Measurements from ENCODE around the gene TRIM17. TPM values are rescaled to one million over a fixed set of nuclear protein-coding genes. Genes with fewer than 3 reads are reported as not detected.

The TRIM17 gene
- total and polyA plus RNA-seq, 9 donors, result 0.72 to 10.0 (median 3.0) TPM

GRCh38 chr1:228410671-228411070 is 6.0 kb downstream of the TRIM17 start:
- WGBS, 3 donors, result 83 to 86% (median 84%) methylated on average over 11 of the region's 11 CpGs
- Histone ChIP-seq H3K4me3 (no peak overlapping the region), H3K27me3 (no peaks in the 10 kb centered on the region), H3K36me3 (no peaks in the 10 kb centered on the region), H3K27ac (no peak overlapping the region), H3K9me3 (no peaks in the 10 kb centered on the region), H3K4me1 (ENCODE audit: insufficient read depth) (peaks cover 10% of the 10 kb centered on the region)
- intact Hi-C loops (cut with DNase I), result no loop called here
- peak in 1 of 5 donors; percentile 14 for DNase-seq
- TF ChIP-seq CTCF (IDR thresholded peaks at IDR 0.05), result no peak
- no peak for TF ChIP-seq EP300 (IDR thresholded peaks at IDR 0.05)
- no peak for TF ChIP-seq POLR2A (IDR thresholded peaks at IDR 0.05)

- peak in 2 of 5 donors; percentile 54 to 70 for DNase-seq
- H3K27ac ChIP-seq, result no peak overlapping the region
Observed at GRCh38 chr1:228410015-228410414, 6.6 kb downstream of the TRIM17 start.

GRCh38 chr1:228408869-228409805 is 7.5 kb downstream of the TRIM17 start:
- H3K4me1 ChIP-seq (ENCODE audit: insufficient read depth), result peaks cover 10% of the 10 kb centered on the region
- TF ChIP-seq EP300 (IDR thresholded peaks at IDR 0.05) (no peak), CTCF (IDR thresholded peaks at IDR 0.05) (no peak), POLR2A (IDR thresholded peaks at IDR 0.05) (no peak)
- no peaks in the 10 kb centered on the region for H3K9me3 ChIP-seq
- H3K27ac ChIP-seq, result no peak overlapping the region
- H3K36me3 ChIP-seq, result no peaks in the 10 kb centered on the region
- whole genome bisulfite sequencing, 3 donors, result 88 to 90% (median 89%) methylated on average over 19 of the region's 19 CpGs
- no peak overlapping the region for H3K4me3 ChIP-seq
- peak in 1 of 5 donors; percentile 14 for DNase-seq
- intact Hi-C loops (cut with DNase I), result loop anchor here in 1 of 4 donors (10.0 kb wide), 1 partner anchor 244 kb away; the partner anchor contains the start of gene IBA57
- no peaks in the 10 kb centered on the region for H3K27me3 ChIP-seq

More at GRCh38 chr1:228410015-228410414, 6.6 kb downstream of the TRIM17 start:
- Histone ChIP-seq H3K4me3 (no peak overlapping the region), H3K36me3 (no peaks in the 10 kb centered on the region), H3K9me3 (no peaks in the 10 kb centered on the region), H3K27me3 (no peaks in the 10 kb centered on the region), H3K4me1 (ENCODE audit: insufficient read depth) (peaks cover 11% of the 10 kb centered on the region)
- intact Hi-C loops (cut with DNase I), result no loop called here
- 75 to 81% (median 81%) methylated on average over 8 of the region's 8 CpGs for WGBS, 3 donors
- TF ChIP-seq POLR2A (IDR thresholded peaks at IDR 0.05), result no peak
- TF ChIP-seq CTCF (IDR thresholded peaks at IDR 0.05), result no peak
- no peak for TF ChIP-seq EP300 (IDR thresholded peaks at IDR 0.05)

GRCh38 chr1:228408041-228408868 is 8.4 kb downstream of the TRIM17 start:
- no peaks in the 10 kb centered on the region for H3K27me3 ChIP-seq
- no peaks in the 10 kb centered on the region for H3K9me3 ChIP-seq
- H3K4me1 ChIP-seq (ENCODE audit: insufficient read depth), result peaks cover 13% of the 10 kb centered on the region
- H3K36me3 ChIP-seq, result no peaks in the 10 kb centered on the region
- DNase-seq, result peak in 2 of 5 donors; percentile 9 to 18
- 92 to 93% (median 93%) methylated on average over 27 of the region's 27 CpGs for WGBS, 3 donors
- TF ChIP-seq EP300 (IDR thresholded peaks at IDR 0.05), result no peak
- no peak for TF ChIP-seq CTCF (IDR thresholded peaks at IDR 0.05)
- no peak for TF ChIP-seq POLR2A (IDR thresholded peaks at IDR 0.05)
- intact Hi-C loops (cut with DNase I), result loop anchor here in 1 of 4 donors (10.0 kb wide), 1 partner anchor 243 kb away; the partner anchor contains the start of gene IBA57
- peak overlapping the region in 1 of 2 donors; percentile 68 for H3K27ac ChIP-seq
- no peak overlapping the region for H3K4me3 ChIP-seq
